SKM-1 treated with dmso at 0.1 percent for 144 hours (cell line): Measurements from ENCODE around the gene SHOC1.
"Not testable (repeated sequence)": the region's sequence is repeated elsewhere in the genome, so short reads cannot be mapped to it uniquely, and the experiment has no call there.

ENCODE experiments used
- DNase-seq: peaks from one replicate; lab custom pipeline; 2025; ENCODE audit not compliant: unreplicated experiment; lab: John Stamatoyannopoulos, UW

SHOC1 gene

GRCh38 chr9:111794835-111795556 lies at the start of gene SHOC1:
Gene SHOC1, minus strand, starts transcription at chr9:111794937. Its CDS starts 3,519 bp downstream, at chr9:111791418.
- no peak for DNase-seq

GRCh38 chr9:111843971-111844370 lies 49.2 kb upstream of the SHOC1 start:
- no peak for DNase-seq

- no peak for DNase-seq
Measured at GRCh38 chr9:111842313-111842712, 47.6 kb upstream of the SHOC1 start.

GRCh38 chr9:111840442-111840841 lies 45.7 kb upstream of the SHOC1 start:
- no peak for DNase-seq

- DNase-seq = no peak
Measured at GRCh38 chr9:111839987-111840386, 45.2 kb upstream of the SHOC1 start.

GRCh38 chr9:111839387-111839786 lies 44.6 kb upstream of the SHOC1 start:
- peak; percentile 16 for DNase-seq

- no peak for DNase-seq
Measured at GRCh38 chr9:111838439-111838838, 43.7 kb upstream of the SHOC1 start.

- no peak for DNase-seq
Measured at GRCh38 chr9:111836311-111836710, 41.6 kb upstream of the SHOC1 start.

- DNase-seq = no peak
Measured at GRCh38 chr9:111833941-111834340, 39.2 kb upstream of the SHOC1 start.

- no peak for DNase-seq
Measured at GRCh38 chr9:111832449-111832848, 37.7 kb upstream of the SHOC1 start.

GRCh38 chr9:111831371-111832108 lies 36.8 kb upstream of the SHOC1 start:
- DNase-seq = no peak

GRCh38 chr9:111828193-111828592 lies 33.5 kb upstream of the SHOC1 start:
- no peak for DNase-seq

GRCh38 chr9:111825468-111826145 lies 30.9 kb upstream of the SHOC1 start:
- no peak for DNase-seq

- DNase-seq = no peak
Measured at GRCh38 chr9:111821006-111821528, 26.3 kb upstream of the SHOC1 start.

- DNase-seq = no peak
Measured at GRCh38 chr9:111819360-111819759, 24.6 kb upstream of the SHOC1 start.

- no peak for DNase-seq
Measured at GRCh38 chr9:111815285-111816070, 20.7 kb upstream of the SHOC1 start.

- DNase-seq = no peak
Measured at GRCh38 chr9:111812337-111812736, 17.6 kb upstream of the SHOC1 start.

- DNase-seq = no peak
Measured at GRCh38 chr9:111810908-111811307, 16.2 kb upstream of the SHOC1 start.

- DNase-seq = not testable (repeated sequence)
Measured at GRCh38 chr9:111810415-111810814, 15.7 kb upstream of the SHOC1 start.

GRCh38 chr9:111807197-111807596 lies 12.5 kb upstream of the SHOC1 start:
- DNase-seq = no peak

GRCh38 chr9:111806259-111806658 lies 11.5 kb upstream of the SHOC1 start:
- no peak for DNase-seq
